GM23248 (cell line): Measurements from ENCODE around the gene GLG1. TPM values are rescaled to one million over a fixed set of nuclear protein-coding genes. Genes with fewer than 3 reads are reported as not detected.
A peak's percentile ranks its signal among the peaks of the same experiment; 100 is the strongest.

Experiments
- DNase-seq: peaks from one replicate; pipeline ENCODE4 v3.0.0-alpha.2; 2015
- H2AFZ ChIP-seq: fragments of 200-600 bp; sonication (generic); 2 replicates; pipeline ENCODE4 v1.6.1; 2016; ENCODE audit warnings: antibody characterized with exemption
- H3F3A ChIP-seq: fragments of 200-600 bp; sonication (generic); 2 replicates; pipeline ENCODE4 v1.6.1; 2016; ENCODE audit warnings: mild to moderate bottlenecking, antibody characterized with exemption, mixed run types; ENCODE audit not compliant: insufficient read depth
- H3K27ac ChIP-seq: fragments of 200-600 bp; sonication (generic); 2 replicates; pipeline ENCODE4 v1.5.1; 2016; ENCODE audit warnings: mild to moderate bottlenecking
- H3K27me3 ChIP-seq: fragments of 200-600 bp; sonication (generic); replicated peaks from 2 replicates; pipeline ENCODE4 v1.6.1; 2016; ENCODE audit warnings: mild to moderate bottlenecking; ENCODE audit not compliant: insufficient read depth
- H3K36me3 ChIP-seq: fragments of 200-600 bp; sonication (generic); 2 replicates; pipeline ENCODE4 v1.6.1; 2016; ENCODE audit warnings: low read depth, mild to moderate bottlenecking
- H3K4me1 ChIP-seq: fragments of 200-600 bp; sonication (generic); 2 replicates; pipeline ENCODE4 v1.6.1; 2016; ENCODE audit warnings: mild to moderate bottlenecking; ENCODE audit not compliant: insufficient read depth
- H3K4me2 ChIP-seq: fragments of 200-600 bp; sonication (generic); one replicate; pipeline ENCODE4 v1.6.1; 2016; ENCODE audit warnings: mild to moderate bottlenecking; ENCODE audit not compliant: unreplicated experiment
- H3K4me3 ChIP-seq: fragments of 200-600 bp; sonication (generic); 2 replicates; pipeline ENCODE4 v1.5.1; 2016; ENCODE audit warnings: mild to moderate bottlenecking
- H3K79me2 ChIP-seq: fragments of 200-600 bp; sonication (generic); 2 replicates; pipeline ENCODE4 v1.6.1; 2016; ENCODE audit warnings: mild to moderate bottlenecking; ENCODE audit not compliant: insufficient read depth
- H3K9ac ChIP-seq: fragments of 200-600 bp; sonication (generic); 2 replicates; pipeline ENCODE4 v1.6.1; 2016; ENCODE audit warnings: mild to moderate bottlenecking
- H3K9me2 ChIP-seq: fragments of 200-600 bp; sonication (generic); 2 replicates; pipeline ENCODE4 v1.6.1; 2016; ENCODE audit warnings: mixed run types, mild to moderate bottlenecking, moderate library complexity; ENCODE audit not compliant: insufficient read depth
- H3K9me3 ChIP-seq: fragments of 200-600 bp; sonication (generic); one replicate; pipeline ENCODE4 v1.6.1; 2017; ENCODE audit warnings: low read depth
- H4K20me1 ChIP-seq: fragments of 200-600 bp; sonication (generic); 2 replicates; pipeline ENCODE4 v1.6.0; 2016; ENCODE audit not compliant: insufficient read depth
- EZH2 ChIP-seq: fragments of 200-600 bp; sonication (generic); IDR thresholded peaks from 2 replicates; pipeline ENCODE4 v1.6.1; 2018; ENCODE audit warnings: antibody characterized with exemption, mild to moderate bottlenecking; ENCODE audit not compliant: insufficient read depth, poor library complexity, severe bottlenecking
- EZH2phosphoT487 ChIP-seq: fragments of 200-600 bp; sonication (generic); IDR thresholded peaks from 2 replicates; pipeline ENCODE4 v1.6.1; 2018; ENCODE audit warnings: antibody characterized with exemption, moderate library complexity, mild to moderate bottlenecking, low read depth; ENCODE audit not compliant: insufficient read depth
- WGBS, 2 experiments: methylation state at CpG; one replicate each; pipeline ENCODE4 v1.1.6; 2015 to 2017; ENCODE audit warnings: low lambda C conversion rate in 2 of 2, low coverage in 1 of 2; ENCODE audit errors: missing lambda C conversion rate in 2 of 2; 5-methylcytosine and 5-hydroxymethylcytosine counted together
- in situ Hi-C: fragments of 300-500 bp; cut with MboI; formaldehyde crosslinking; loops from 2 replicates; pipeline ENCODE4 v1.15.0; 2020
- polyA plus RNA-seq: library from polyadenylated mRNA; unstranded; fragments of >200 nt; fragmentation: Nextera tagmentation; extraction: Ambion mirVana; gene quantifications from 2 replicates; pipeline ENCODE4 v1.2.1, GENCODE V29; 2016
- total RNA-seq: library from RNA; depleted of rRNA; stranded (reverse); fragments of >200 nt; shearing (Covaris generic); gene quantifications from 2 replicates; pipeline ENCODE4 v1.2.3, GENCODE V29; 2014

The GLG1 gene
- total and polyA plus RNA-seq, 2 experiments from 2014 or later: 136 to 145 TPM

GRCh38 chr16:74450236-74450635, 156.7 kb downstream of the GLG1 start:
- Histone ChIP-seq H3K9me2 (no peaks in the 10 kb centered on the region), H3K9me3 (no peaks in the 10 kb centered on the region), H2AFZ (no peak overlapping the region), H3K4me1 (peaks cover 32% of the 10 kb centered on the region), H3K79me2 (peaks cover 11% of the 10 kb centered on the region), H4K20me1 (no peaks in the 10 kb centered on the region), H3K27me3 (no peaks in the 10 kb centered on the region), H3K9ac (peak overlapping the region; percentile 54), H3K36me3 (0 out of 2 replicates have a peak, but pooled peaks cover 9% of the 10 kb centered on the region), H3K4me2 (no peak overlapping the region), H3K4me3 (no peak overlapping the region), H3F3A (peaks cover 45% of the 10 kb centered on the region), H3K27ac (peak overlapping the region; percentile 85)
- in situ Hi-C loops: no loop called here
- WGBS, 2 experiments: 75 to 80% methylated on average over 3 of the region's 3 CpGs
- peak; percentile 35 for DNase-seq
- TF ChIP-seq EZH2: no peak
- TF ChIP-seq EZH2phosphoT487: no peak

GRCh38 chr16:74449470-74449869, 157.4 kb downstream of the GLG1 start:
- H3K9me3 ChIP-seq: no peaks in the 10 kb centered on the region
- peak overlapping the region; percentile 40 for H3K4me2 ChIP-seq
- 0 out of 2 replicates have a peak overlapping the region, but pooled peaks have one; percentile 11 for H2AFZ ChIP-seq
- 0 out of 2 replicates have a peak, but pooled peaks cover 9% of the 10 kb centered on the region for H3K36me3 ChIP-seq
- peaks cover 38% of the 10 kb centered on the region for H3F3A ChIP-seq
- WGBS, 2 experiments: 46 to 56% methylated on average over 5 of the region's 5 CpGs
- H3K4me3 ChIP-seq: peak overlapping the region; percentile 3; the same call in 1 of the 2 replicates
- in situ Hi-C loops: no loop called here
- TF ChIP-seq EZH2: no peak
- TF ChIP-seq EZH2phosphoT487: no peak
- H3K27me3 ChIP-seq: no peaks in the 10 kb centered on the region
- DNase-seq: peak; percentile 88
- peaks cover 11% of the 10 kb centered on the region for H3K79me2 ChIP-seq
- no peaks in the 10 kb centered on the region for H3K9me2 ChIP-seq
- no peaks in the 10 kb centered on the region for H4K20me1 ChIP-seq
- H3K4me1 ChIP-seq: peaks cover 26% of the 10 kb centered on the region
- peak overlapping the region; percentile 54 for H3K9ac ChIP-seq
- H3K27ac ChIP-seq: peak overlapping the region; percentile 85

- TF ChIP-seq EZH2phosphoT487: no peak
- TF ChIP-seq EZH2: no peak
- DNase-seq: peak; percentile 95
- Histone ChIP-seq H3K9me3 (no peaks in the 10 kb centered on the region), H3K4me3 (0 out of 2 replicates have a peak overlapping the region, but pooled peaks have one; percentile 3), H3K9me2 (no peaks in the 10 kb centered on the region), H3K4me1 (peaks cover 26% of the 10 kb centered on the region), H3K36me3 (0 out of 2 replicates have a peak, but pooled peaks cover 9% of the 10 kb centered on the region), H3K79me2 (peaks cover 11% of the 10 kb centered on the region), H3K9ac (peak overlapping the region; percentile 54), H4K20me1 (no peaks in the 10 kb centered on the region), H2AFZ (0 out of 2 replicates have a peak overlapping the region, but pooled peaks have one; percentile 11), H3K27me3 (no peaks in the 10 kb centered on the region), H3F3A (peaks cover 38% of the 10 kb centered on the region), H3K4me2 (peak overlapping the region; percentile 40), H3K27ac (peak overlapping the region; percentile 85)
- WGBS, 2 experiments: 38 to 43% methylated on average over 8 of the region's 8 CpGs
- in situ Hi-C loops: no loop called here
These were observed 157.9 kb downstream of the GLG1 start for GRCh38 chr16:74448990-74449389.

GRCh38 chr16:74447578-74447977, 159.3 kb downstream of the GLG1 start:
- Histone ChIP-seq H4K20me1 (no peaks in the 10 kb centered on the region), H3K9me2 (no peaks in the 10 kb centered on the region), H3K4me3 (no peak overlapping the region), H3K27ac (0 out of 2 replicates have a peak overlapping the region, but pooled peaks have one; percentile 85), H2AFZ (no peak overlapping the region), H3K4me2 (no peak overlapping the region), H3K36me3 (no peaks in the 10 kb centered on the region), H3K27me3 (no peaks in the 10 kb centered on the region), H3K79me2 (peaks cover 11% of the 10 kb centered on the region), H3F3A (peaks cover 34% of the 10 kb centered on the region), H3K9ac (no peak overlapping the region), H3K4me1 (peaks cover 26% of the 10 kb centered on the region), H3K9me3 (no peaks in the 10 kb centered on the region)
- in situ Hi-C loops: no loop called here
- WGBS, 2 experiments: 93 to 94% methylated on average over 5 of the region's 5 CpGs
- TF ChIP-seq EZH2phosphoT487: no peak
- no peak for TF ChIP-seq EZH2
- no peak for DNase-seq
